ENCODE results near the gene DCXR.

The DCXR gene

DNA sequence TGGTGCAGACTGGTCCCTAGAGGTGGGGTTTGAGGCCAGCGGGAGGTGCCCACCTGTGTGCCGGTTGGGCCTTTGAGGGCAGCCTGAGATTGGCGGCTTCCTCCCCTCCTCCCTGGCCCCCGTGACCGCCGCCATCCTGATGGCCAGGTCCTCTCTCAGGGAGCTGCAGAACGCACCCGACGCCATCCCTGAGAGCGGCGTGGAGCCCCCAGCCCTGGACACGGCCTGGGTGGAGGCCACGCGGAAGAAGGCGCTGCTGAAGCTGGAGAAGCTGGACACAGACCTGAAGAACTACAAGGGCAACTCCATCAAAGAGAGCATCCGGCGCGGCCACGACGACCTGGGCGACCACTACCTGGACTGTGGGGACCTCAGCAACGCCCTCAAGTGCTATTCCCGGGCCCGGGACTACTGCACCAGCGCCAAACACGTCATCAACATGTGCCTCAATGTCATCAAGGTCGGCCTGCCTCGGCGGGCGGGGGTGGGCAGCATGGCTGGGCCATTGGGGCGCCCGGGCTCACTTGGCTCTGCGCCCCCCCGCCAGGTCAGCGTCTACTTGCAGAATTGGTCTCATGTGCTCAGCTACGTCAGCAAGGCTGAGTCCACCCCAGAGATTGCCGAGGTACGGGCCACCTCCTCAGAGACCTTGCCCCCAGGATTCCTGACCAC, 17.0 kb upstream of the DCXR start:
- Histone ChIP-seq H3K36me3 (ENCODE audit: insufficient read depth, low read length) (peaks cover 76% of the 10 kb centered on the region), H4K20me1 (ENCODE audit: insufficient read depth, low read length) (peaks cover 59% of the 10 kb centered on the region), H3K4me3 (ENCODE audit: low read depth in 1 of 2, low read length in 2 of 2) (no peak overlapping the region), H3K4me1 (ENCODE audit: insufficient read depth, low read length) (peaks cover 46% of the 10 kb centered on the region), H3K9me3 (ENCODE audit: insufficient read depth, low read length, severe bottlenecking) (no peaks in the 10 kb centered on the region), H2AFZ (ENCODE audit: low read depth, low read length) (no peak overlapping the region), H3K4me2 (ENCODE audit: insufficient read depth, low read length) (peak overlapping the region; percentile 92), H3K27ac (ENCODE audit: low read length) (no peak overlapping the region), H3K79me2 (ENCODE audit: insufficient read depth, low read length) (peaks cover 40% of the 10 kb centered on the region), H3K27me3 (ENCODE audit: insufficient read depth, low read length, poor library complexity) (no peaks in the 10 kb centered on the region), H3K9ac (ENCODE audit: low read depth, low read length) (no peak overlapping the region)
- DNase-seq (no peak), ATAC-seq (ENCODE audit: insufficient read depth, low read depth) (no peak)
- TF ChIP-seq, protein P1, sequence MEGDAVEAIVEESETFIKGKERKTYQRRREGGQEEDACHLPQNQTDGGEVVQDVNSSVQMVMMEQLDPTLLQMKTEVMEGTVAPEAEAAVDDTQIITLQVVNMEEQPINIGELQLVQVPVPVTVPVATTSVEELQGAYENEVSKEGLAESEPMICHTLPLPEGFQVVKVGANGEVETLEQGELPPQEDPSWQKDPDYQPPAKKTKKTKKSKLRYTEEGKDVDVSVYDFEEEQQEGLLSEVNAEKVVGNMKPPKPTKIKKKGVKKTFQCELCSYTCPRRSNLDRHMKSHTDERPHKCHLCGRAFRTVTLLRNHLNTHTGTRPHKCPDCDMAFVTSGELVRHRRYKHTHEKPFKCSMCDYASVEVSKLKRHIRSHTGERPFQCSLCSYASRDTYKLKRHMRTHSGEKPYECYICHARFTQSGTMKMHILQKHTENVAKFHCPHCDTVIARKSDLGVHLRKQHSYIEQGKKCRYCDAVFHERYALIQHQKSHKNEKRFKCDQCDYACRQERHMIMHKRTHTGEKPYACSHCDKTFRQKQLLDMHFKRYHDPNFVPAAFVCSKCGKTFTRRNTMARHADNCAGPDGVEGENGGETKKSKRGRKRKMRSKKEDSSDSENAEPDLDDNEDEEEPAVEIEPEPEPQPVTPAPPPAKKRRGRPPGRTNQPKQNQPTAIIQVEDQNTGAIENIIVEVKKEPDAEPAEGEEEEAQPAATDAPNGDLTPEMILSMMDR (IDR thresholded peaks at IDR 0.05; ENCODE audit: borderline replicate concordance, extremely low read depth, low read length, poor library complexity, severe bottlenecking), result no peak
- no peak for TF ChIP-seq EZH2 (IDR thresholded peaks at IDR 0.05; ENCODE audit: borderline replicate concordance, low read depth, low read length, severe bottlenecking)

DNA sequence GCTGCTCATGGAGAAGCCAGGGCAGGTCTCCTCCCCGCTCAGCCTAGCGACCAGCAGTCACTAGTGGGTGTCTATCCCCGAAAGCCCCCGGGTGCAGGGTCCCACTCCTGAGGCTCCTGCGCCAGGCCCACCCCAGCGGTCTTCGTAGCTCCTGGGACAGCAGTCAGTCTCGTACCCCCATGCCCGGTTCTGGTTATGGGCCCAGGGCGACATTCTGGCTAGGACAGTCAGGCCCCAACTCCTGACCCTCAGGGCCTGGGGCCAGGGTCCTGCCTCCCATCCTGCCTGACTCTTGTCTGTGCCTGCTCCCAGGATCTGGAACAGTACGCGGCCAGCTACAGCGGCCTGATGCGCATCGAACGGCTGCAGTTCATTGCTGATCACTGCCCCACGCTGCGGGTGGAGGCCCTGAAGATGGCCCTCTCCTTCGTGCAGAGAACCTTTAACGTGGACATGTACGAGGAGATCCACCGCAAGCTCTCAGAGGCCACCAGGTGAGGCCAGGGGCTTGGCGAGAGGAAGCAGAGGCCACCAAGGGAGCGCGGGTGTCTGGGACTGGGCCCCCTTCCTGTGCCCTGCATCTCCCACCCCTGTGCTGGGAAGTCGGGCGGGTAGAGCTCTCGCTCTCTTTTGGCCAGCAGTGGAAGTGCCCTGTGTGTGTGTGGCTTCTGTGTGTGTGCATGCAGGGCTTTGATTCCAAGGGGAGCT, 16.2 kb upstream of the DCXR start:
- Histone ChIP-seq H3K4me1 (ENCODE audit: insufficient read depth, low read length) (peaks cover 49% of the 10 kb centered on the region), H3K27ac (ENCODE audit: low read length) (no peak overlapping the region), H4K20me1 (ENCODE audit: insufficient read depth, low read length) (peaks cover 52% of the 10 kb centered on the region), H3K79me2 (ENCODE audit: insufficient read depth, low read length) (peaks cover 40% of the 10 kb centered on the region), H3K27me3 (ENCODE audit: insufficient read depth, low read length, poor library complexity) (no peaks in the 10 kb centered on the region), H3K4me3 (ENCODE audit: low read depth in 1 of 2, low read length in 2 of 2) (peak overlapping the region in 1 of 2 experiments; percentile 99; a peak in 3 of 4 replicates), H3K9me3 (ENCODE audit: insufficient read depth, low read length, severe bottlenecking) (no peaks in the 10 kb centered on the region), H3K4me2 (ENCODE audit: insufficient read depth, low read length) (peak overlapping the region; percentile 92), H3K36me3 (ENCODE audit: insufficient read depth, low read length) (peaks cover 76% of the 10 kb centered on the region), H2AFZ (ENCODE audit: low read depth, low read length) (no peak overlapping the region), H3K9ac (ENCODE audit: low read depth, low read length) (peak overlapping the region; percentile 88; the same call in 1 of the 2 replicates)
- no peak for ATAC-seq (ENCODE audit: insufficient read depth, low read depth)
- TF ChIP-seq EZH2 (IDR thresholded peaks at IDR 0.05; ENCODE audit: borderline replicate concordance, low read depth, low read length, severe bottlenecking), result no peak
- TF ChIP-seq, protein P1 (IDR thresholded peaks at IDR 0.05; ENCODE audit: borderline replicate concordance, extremely low read depth, low read length, poor library complexity, severe bottlenecking), result no peak
- no peak for DNase-seq

DNA sequence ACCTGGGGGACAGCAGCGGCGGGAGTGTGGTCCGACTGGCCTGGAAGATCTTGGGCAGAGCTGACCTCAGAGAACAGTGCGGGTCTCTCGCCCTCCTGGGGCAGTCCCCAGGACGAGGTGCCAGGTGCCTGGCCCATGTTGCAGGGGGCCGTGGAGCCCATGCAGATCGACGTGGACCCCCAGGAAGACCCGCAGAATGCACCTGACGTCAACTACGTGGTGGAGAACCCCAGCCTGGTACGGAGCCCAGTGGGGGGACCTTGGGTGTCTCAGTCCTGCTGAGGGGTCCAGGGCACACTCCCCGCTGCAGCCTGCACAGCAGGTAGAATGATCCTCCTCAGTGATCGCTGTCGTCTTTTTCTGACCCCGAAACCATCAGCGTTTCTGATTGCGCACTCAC, 15.6 kb upstream of the DCXR start:
- Histone ChIP-seq H2AFZ (ENCODE audit: low read depth, low read length) (no peak overlapping the region), H3K36me3 (ENCODE audit: insufficient read depth, low read length) (peaks cover 70% of the 10 kb centered on the region), H3K4me1 (ENCODE audit: insufficient read depth, low read length) (peaks cover 49% of the 10 kb centered on the region), H3K4me2 (ENCODE audit: insufficient read depth, low read length) (peak overlapping the region; percentile 92), H3K9me3 (ENCODE audit: insufficient read depth, low read length, severe bottlenecking) (no peaks in the 10 kb centered on the region), H3K27me3 (ENCODE audit: insufficient read depth, low read length, poor library complexity) (no peaks in the 10 kb centered on the region), H4K20me1 (ENCODE audit: insufficient read depth, low read length) (peaks cover 49% of the 10 kb centered on the region), H3K4me3 (ENCODE audit: low read depth in 1 of 2, low read length in 2 of 2) (peak overlapping the region in 1 of 2 experiments; percentile 99; a peak in 3 of 4 replicates), H3K9ac (ENCODE audit: low read depth, low read length) (peak overlapping the region; percentile 88), H3K27ac (ENCODE audit: low read length) (no peak overlapping the region; the same call in 1 of the 2 replicates), H3K79me2 (ENCODE audit: insufficient read depth, low read length) (peaks cover 40% of the 10 kb centered on the region)
- ATAC-seq (ENCODE audit: insufficient read depth, low read depth) (no peak), DNase-seq (no peak)
- no peak for TF ChIP-seq EZH2 (IDR thresholded peaks at IDR 0.05; ENCODE audit: borderline replicate concordance, low read depth, low read length, severe bottlenecking)
- TF ChIP-seq, protein P1 (IDR thresholded peaks at IDR 0.05; ENCODE audit: borderline replicate concordance, extremely low read depth, low read length, poor library complexity, severe bottlenecking), result no peak
